Cardiac septum (tissue), 1 donor: ENCODE data around the gene TUBA3D. TPM values are rescaled to one million over a fixed set of nuclear protein-coding genes. Genes with fewer than 3 reads are reported as not detected.
A peak's percentile ranks its signal among the peaks of the same experiment; 100 is the strongest.
"Not testable (repeated sequence)": the region's sequence is repeated elsewhere in the genome, so short reads cannot be mapped to it uniquely, and the experiment has no call there.

Experiments used
- DNase-seq: peaks from one replicate; pipeline ENCODE4 v3.0.0-alpha.2; 2020; ENCODE audit warnings: low spot score
- intact Hi-C: fragments of 100-400 bp; cut with DNase I; formaldehyde crosslinking; loops from one replicate; pipeline ENCODE4 v1.14.0; 2022
- total RNA-seq: library from RNA; stranded (reverse); fragmentation: NEBNext Ultra II Directional; extraction: Animal tissue kit (Norgen Biotek cat#: 25700); gene quantifications from one replicate; pipeline ENCODE4 v1.2.1, GENCODE V29; 2021
- donor health status: DM: no; HTN: no; CAD: no.

Gene TUBA3D
- total RNA-seq, 1 donor from 2014 or later = 4.0 TPM

DNA sequence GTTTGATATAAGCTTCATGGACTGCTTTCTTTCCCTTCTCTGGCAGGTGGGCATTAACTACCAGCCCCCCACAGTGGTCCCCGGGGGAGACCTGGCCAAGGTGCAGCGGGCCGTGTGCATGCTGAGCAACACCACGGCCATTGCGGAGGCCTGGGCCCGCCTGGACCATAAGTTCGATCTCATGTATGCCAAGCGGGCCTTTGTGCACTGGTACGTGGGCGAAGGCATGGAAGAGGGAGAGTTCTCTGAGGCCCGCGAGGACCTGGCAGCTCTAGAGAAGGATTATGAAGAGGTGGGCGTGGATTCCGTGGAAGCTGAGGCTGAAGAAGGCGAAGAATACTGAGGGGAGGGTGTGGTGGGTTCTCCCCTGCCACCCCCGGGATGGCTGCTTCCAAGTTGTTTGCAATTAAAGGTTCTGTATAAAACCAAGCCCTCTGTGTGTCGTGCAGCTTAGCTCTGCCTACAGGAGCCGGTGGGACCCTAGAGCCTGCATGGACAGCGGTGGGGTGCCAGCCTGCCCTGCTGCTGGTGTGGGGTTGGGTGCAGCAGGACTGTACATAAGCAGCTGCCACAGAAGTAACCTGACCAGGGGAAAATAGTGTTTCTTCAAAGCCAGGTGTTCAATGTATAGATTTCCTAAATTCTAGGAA, 6.7 kb downstream of the TUBA3D start:
- DNase-seq, intact Hi-C loops: not testable (repeated sequence)

DNA sequence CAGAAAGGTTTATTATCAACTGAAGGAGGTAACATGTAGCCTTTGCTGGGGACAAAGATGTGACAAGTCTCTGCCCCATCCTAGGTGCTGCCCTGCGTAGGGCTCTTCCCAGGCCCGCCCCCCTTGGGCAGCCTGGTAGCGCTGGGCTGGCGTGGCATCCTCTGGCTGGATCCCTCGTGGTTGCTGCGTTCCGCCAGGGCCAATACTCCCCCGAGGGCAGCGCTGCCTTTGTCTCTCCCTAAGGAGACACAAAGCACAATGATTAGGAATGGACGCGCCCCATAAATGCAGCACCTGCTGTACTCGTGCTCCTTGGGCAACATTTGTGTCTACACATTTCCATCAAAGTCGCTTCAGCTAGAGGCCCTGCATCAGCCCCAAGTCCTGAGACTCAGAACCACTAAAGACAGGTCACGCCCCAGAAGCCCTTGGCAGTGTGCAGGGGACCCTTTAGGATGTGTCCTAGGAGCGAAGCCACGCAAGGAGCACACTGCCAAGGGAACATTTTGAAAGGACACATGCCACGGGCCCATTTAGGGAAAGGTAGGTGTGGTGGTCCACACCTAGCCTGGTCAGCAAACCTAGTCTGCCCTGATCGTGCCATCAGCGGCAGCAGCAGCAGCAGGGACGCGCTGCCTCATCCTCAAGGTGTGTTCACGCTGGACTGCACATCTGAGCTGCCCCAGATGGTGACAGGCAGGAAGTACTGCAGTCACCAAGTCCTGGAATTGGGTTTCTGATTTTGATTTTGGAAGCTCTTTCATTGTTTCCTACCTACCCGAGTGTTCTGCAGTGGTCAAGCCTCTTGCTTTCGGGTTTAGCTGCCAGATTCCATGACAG, 8.3 kb downstream of the TUBA3D start:
- intact Hi-C loops = not testable (repeated sequence)

DNA sequence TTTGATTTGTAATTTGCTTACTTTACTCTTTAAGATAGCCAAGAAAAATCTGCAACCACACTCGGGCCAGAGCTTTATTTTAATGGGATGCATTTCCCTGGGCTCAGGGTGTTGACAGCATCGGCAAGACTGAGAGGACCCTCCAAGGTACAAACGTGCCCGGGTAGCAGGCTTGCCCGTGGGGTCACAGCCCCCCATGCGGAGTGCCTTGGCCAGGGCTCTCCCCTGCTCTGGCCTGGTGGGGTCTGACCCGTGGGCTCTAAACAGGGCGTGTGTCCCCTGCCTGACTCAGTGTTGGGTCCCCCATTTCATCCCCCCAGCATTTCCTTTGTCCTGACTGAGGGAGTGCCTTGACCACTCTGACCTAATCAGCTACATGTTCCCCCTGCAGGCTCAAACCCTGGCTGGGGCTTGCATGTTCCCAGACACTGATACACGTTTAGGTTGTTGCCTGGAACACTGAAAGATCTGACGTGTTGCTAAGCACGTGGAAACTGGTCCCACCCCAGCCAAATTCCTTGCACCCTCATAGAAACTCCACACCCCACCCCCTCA, 9.1 kb downstream of the TUBA3D start:
- DNase-seq = peak; percentile 56
- intact Hi-C loops = not testable (repeated sequence)

More for the DNA sequence above, 8.3 kb downstream of the TUBA3D start:
- DNase-seq = not testable (repeated sequence)

DNA sequence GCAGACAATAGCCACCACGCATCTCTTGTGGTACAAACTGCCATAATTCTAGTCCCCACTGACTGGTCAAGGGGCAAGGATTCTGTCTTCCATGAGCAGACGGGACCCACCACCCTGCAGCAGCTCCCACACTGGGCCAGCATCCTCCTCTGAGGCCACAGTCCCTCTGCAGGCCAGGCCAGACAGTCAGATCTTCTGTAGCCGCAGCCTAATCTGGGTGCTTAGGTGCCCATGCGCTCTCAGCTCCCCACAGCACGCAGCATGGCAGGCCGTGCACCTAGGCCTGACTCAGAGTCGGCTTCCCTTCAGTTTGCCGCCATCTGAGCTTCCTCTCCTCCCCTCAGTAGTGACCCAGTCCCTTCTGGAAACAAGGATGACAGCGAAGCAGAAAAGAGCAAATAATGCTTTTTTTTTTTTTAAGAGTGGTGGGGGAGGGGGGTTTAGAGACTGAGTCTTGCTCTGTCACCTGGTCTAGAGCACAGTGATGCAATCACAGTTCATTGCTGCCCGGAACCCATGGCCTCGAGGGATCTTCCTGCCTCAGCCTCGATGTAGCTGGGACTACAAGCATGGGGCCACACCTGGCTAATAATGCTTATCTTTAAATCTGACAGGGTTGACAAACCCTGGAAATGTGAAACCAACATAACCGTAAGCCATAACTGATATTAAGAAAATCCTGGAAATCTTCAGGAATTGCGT, 10.4 kb downstream of the TUBA3D start:
- intact Hi-C loops = not testable (repeated sequence)
- DNase-seq = peak; percentile 46

DNA sequence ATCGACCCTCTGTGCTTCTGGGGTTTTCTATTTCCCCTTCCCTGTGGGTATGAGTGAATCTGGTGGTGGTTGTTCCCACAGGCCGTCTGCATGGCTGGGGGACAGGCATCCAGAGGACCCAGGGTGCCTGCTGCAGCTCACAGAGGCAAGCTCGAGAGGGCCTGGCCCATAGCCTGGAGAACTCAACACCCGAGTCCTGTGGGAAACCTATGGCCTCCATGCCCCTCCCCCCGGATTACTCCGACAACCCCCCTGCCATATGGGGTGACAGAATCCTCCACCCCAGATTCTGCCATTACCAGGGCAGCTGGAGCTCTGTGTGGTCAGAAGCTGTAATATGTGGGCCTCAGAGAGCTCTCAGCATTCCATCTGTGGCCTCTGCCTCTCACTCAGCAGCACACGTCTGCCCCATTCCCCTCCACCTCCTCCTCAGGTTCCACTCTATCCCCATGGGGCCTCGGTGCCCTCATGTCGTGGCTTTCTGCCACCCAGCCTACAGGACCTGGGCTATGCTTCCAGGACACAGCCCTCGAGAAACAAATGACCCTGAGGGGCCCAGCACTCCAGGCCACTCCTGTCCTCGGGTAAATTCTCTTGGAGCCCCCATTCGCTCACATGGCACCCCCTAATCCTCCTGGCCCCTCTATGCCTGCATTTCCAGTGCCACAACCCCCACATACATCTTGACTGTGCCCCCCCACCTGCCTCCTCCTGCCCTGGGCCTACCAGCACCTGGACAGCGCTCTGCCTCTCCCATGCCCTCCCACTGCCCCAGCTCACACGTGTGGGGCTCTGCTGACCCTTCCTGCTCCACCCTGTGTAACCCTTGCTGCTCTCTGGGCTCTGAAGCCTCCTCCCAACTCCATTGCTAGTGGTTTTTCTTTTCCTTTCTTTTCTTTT, 12.6 kb downstream of the TUBA3D start:
- DNase-seq = no peak
- intact Hi-C loops = no loop called here

DNA sequence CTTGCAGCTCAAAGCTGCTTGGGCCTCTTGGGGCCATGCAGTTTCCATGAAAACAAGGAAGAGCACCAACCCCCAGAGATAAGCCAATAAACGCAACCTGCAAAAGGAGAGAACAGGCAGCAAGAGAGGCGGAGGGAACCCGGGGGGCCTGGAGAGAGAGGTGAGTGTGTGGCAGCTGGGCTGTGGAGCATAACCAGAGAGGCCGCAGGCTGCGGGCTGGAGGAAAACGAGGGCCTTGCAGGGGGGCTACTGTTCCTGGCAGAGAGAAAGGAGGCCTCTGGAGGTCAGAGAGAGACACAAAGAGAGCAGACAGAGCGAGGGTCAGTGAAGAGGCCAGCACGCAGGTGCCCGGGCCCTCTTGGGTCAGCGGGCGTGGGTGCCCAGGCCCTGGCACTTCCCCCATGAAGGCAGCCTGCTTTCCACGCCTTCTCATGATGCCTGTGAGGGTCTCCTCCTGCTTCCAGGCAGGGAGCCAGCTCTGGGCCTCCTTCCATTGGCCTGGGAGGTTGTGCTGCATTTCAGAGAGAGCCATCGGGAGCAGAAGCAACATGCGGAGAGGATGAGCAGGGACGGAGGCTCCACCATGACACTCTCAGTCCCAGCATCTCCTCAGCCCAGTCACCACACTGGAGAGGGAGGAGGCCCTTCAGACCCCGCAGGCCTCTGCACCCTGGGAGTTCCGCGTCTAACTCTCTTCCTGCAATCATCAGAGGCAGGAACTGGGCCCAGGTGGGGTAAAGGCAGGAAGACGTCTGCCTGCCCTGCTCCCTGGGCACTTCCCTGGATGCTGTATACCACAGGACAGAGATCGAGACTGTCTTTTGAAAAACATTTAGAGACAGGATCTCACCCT, 14.9 kb downstream of the TUBA3D start:
- DNase-seq = not testable (repeated sequence)
- intact Hi-C loops = loop anchor here (10.0 kb wide), 1 partner anchor 184 kb away; no protein-coding TSS in a partner anchor

DNA sequence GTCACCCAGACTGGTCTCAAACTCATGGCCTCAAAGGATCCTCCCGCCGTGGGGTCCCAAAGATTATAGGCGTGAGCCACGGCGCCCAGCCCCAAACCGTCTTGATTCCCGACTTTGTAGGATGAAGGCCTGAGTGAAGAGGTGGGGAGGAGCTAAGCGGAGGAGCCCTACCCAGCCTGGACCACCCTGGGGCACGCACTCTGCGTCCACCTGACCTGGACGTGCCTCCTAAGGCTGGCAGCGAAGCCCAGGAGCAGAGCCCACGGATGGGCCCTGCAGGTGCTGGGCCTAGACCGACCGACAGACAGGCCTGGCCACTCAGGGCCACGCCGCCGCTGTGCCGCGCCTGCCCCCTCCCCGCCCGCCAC, 15.5 kb downstream of the TUBA3D start:
- intact Hi-C loops = loop anchor here (10.0 kb wide), 1 partner anchor 183 kb away; no protein-coding TSS in a partner anchor
- DNase-seq = not testable (repeated sequence)

DNA sequence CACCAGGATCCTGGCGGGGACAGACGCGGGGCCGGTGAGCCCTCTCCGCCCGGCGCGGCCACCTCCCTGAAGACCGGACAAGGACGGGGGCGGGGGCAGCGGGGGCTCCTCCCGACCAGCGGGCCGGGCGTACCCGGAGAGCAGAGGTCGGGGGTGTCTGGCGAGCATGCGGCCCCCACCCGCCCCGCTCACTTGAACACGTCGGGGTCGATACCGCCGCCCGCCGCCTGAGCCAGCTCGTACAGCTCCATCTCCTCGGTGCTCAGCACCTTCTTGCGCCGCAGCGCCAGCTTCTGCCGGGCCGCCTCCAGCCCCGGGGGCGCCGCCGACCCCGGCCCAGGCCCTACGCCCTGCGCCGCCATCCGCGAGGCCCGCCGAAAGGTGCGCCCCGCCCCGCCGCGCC, 16.1 kb downstream of the TUBA3D start, which contains the start of gene MZT2A:
Gene MZT2A, minus strand, starts transcription at position 383 of the 403 bp plus-strand sequence. Its CDS starts 21 bp downstream, at position 362.
- intact Hi-C loops = loop anchor here (10.0 kb wide), 1 partner anchor 183 kb away; no protein-coding TSS in a partner anchor
- DNase-seq = not testable (repeated sequence)

DNA sequence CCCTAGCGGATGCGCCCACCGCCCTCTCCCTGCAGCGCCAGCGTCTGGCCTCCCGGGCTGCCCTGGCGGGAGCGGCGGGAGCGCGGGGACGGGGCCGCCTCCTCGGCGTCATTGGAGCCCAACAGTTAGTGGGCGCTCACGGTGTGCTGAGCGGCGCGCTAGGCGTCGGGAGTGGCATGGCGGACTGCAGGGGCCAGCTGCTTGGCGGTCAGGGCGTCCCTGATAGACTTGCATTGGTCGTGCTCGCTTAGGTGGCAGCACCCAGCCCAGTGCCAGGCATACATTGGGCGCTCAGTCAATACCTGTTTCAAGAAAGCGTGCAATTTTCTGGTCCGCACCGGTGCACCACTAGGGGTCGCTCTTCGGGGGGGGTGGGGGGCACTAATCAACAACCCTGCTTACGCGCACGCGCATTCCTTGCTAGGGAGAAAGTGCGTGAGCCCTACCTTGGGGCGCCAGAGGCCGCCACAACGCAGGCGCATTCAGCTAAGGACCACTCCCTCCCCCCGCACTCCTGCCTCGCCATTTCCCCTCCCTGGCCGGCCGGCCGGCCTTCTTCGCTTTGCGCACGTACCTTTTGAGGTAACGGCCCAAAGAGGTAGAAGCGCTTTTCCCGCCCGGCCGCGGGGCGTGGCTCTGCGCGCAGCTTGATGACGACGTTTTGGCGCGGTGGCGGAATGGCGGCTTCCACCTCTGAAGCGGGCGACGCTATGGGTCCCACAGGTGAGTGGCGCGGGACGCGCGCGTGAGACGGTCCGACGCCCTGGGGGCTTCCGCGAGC, 16.7 kb downstream of the TUBA3D start:
- DNase-seq = peak; percentile 96
- intact Hi-C loops = loop anchor here (10.0 kb wide), 1 partner anchor 182 kb away; no protein-coding TSS in a partner anchor

DNA sequence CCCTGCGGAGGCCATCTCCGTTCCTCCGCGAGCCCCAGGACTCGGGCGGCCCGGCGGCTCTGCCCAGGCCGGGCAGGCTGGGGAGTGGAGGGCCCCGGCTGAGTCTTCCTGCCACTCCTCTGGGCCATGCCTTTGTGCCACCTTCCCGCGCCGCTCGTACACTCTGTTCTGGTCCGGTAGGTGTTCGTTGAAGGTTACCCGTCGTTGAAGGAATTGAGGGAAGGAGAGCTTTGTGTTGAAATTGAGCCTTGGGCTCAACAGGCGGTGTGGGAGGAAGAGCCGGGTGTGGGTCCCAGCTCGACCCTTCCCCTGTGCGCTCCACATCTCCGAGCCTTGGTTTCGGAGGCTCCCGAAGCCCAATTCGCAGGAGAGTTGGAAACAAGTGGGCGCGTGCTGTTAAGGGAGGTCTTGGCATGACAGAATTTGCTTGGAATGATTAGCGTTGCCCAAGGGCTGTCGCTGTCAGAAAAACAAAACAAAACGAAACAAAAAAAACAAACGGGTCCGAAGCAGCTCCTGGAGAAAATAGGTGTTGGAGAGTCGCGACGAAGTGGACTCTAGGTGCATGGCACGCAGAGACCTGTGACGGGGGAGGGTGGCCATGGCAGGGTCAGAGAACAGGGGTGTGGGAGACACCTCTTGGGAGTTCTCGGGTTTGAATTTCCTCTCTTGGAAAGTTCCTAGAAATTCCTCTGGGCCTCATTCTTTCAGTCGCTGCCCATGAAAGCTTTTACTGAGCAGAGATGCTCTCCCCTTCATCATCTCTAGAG, 17.5 kb downstream of the TUBA3D start:
- no peak for DNase-seq
- intact Hi-C loops = loop anchor here (10.0 kb wide), 1 partner anchor 181 kb away; no protein-coding TSS in a partner anchor

DNA sequence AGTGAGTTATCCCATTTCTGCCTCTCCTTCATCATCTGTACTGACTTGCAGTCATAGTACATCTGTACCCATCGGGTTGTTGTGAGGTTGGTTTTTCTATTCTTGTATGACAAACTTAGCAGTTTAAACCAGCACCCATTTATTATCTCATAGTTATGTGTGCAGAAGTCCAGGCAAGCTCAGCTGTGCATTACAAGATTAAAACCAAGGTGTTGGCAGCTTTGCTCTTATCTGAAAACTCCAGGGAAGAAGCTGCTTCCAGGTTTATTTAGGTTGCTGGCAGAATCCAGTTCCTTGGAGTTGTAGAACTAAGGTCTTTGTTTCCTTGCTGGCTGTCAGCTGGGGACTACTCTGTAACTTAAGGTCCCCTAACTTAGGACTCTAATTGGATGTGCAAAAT, 19.6 kb downstream of the TUBA3D start:
- not testable (repeated sequence) for DNase-seq
- intact Hi-C loops = loop anchor here (10.0 kb wide), 1 partner anchor 179 kb away; no protein-coding TSS in a partner anchor

DNA sequence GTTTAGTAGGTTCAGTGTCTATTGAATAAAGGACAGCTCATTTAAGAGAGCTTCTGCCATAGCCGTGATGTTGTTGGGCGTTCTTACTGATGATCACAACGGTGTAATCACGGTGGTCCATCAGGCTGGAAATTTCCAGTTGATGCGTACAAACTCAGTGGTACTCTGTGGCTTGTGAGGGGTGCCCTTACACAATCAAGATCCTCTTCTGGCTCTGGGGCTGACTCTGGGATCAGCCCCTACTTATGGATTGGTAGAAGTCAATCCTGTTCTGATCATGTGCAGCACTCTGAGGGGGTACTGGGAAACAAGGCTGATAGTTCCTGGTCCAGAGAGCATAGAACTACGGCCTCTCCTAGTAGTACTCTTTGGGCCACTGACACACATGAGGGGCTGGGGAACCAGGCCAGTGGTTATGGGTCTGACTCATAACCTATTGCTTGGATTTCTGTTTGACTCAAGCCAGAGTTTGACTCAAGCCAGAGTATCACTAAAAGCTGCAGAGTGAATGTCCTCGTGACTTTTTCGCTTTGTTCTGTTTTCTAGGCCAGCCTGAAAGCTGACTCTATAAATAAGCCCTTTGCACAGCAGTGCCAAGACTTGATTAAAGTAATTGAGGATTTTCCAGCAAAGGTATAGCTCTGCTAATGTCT, 22.5 kb downstream of the TUBA3D start:
- not testable (repeated sequence) for DNase-seq
- intact Hi-C loops = loop anchor here (10.0 kb wide), 1 partner anchor 176 kb away; no protein-coding TSS in a partner anchor

DNA sequence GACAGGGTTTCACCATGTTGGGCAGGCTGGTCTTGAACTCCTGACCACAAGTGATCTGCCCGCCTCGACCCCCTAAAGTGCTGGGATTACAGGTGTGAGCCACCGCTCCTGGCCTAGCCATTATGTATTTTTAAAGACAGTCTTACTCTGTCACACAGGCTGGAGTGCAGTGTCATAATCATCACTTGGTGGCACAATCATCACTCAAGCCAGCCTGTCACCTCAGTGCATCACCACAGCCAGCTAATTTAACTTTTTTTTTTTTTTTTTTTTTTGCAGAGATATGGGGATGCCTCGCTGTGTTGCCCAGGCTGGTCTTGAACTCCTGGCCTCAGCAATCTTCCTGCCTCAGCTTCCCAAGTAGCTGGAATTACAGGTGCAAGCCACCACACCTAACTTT, 27.7 kb downstream of the TUBA3D start:
- intact Hi-C loops, DNase-seq: not testable (repeated sequence)

DNA sequence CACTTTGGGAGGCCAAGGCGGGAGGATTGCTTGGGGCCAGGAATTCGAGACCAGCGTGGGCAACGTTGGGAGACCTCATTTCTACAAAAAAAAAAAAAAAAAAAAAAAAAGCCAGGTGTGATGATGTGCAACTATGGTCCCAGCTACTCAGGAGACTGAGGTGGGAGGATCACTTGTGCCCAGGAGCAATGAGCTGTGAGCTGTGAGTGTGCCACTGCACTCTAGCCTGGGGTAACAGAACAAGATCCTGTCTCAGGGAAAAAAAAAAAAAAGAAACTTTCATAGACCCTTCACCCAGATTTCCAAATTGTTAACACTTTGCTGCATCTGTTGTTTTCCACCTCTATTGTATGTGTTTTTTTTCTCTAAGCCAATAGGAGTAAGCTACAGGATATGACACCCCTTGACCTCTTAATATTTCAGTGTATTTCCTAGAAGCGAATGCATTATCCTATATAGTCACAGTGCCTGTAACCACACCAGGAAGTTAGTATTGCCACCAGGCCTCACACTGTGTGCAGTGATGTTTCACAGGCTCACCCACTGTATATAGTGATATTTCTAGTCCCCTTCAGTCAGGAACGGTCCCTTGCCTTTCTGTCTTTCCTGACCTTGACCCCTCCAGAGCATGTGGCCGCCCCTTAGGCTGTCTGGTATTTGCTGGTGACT, 28.3 kb downstream of the TUBA3D start:
- intact Hi-C loops, DNase-seq: not testable (repeated sequence)

DNA sequence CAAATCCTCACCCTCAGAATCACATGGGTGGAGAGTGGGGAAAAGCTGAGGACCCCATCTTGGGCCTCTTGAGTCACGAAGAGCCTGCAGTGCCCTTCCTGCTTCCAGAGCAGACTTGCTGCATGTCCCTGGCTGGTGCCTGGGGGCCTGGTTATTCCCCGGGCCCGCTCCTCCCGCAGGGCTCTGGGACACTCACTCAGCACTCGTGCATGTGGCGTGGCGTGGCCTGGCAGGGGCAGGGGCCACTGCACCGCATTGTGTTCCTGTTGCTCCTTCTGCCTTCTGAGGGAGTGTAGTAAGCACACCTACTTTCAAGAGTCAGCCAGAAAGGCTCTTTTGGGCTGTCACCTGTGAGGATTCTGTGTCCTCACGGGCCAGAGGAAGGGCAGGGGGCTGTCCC, 33.7 kb downstream of the TUBA3D start:
- intact Hi-C loops = loop anchor here (5.0 kb wide), 1 partner anchor 97 kb away; no protein-coding TSS in a partner anchor
- DNase-seq = no peak
